GM23338 (cell line): ENCODE measurements around the gene UNC13D. TPM values are rescaled to one million over a fixed set of nuclear protein-coding genes. Genes with fewer than 3 reads are reported as not detected.

ENCODE experiments used
- ATAC-seq: fragments of 200-7000 bp; cut with Tn5 transposase; 3 replicates; pipeline ENCODE4 v1.9.1; 2020
- DNase-seq: peaks from one replicate; pipeline ENCODE4 v3.0.0-alpha.2; 2015; ENCODE audit warnings: low spot score
- H2AFZ ChIP-seq: fragments of 200-600 bp; sonication (generic); 2 replicates; pipeline ENCODE4 v1.8.0; 2016; ENCODE audit warnings: antibody characterized with exemption, mild to moderate bottlenecking, moderate library complexity
- H3F3A ChIP-seq: fragments of 200-600 bp; sonication (generic); replicated peaks from 2 replicates; pipeline ENCODE4 v1.8.0; 2017; ENCODE audit warnings: antibody characterized with exemption, mixed run types, low read depth
- H3K27ac ChIP-seq: fragments of 200-600 bp; sonication (generic); 2 replicates; pipeline ENCODE4 v1.6.1; 2016; ENCODE audit warnings: low read depth
- H3K27me3 ChIP-seq: fragments of 200-600 bp; sonication (generic); 2 replicates; pipeline ENCODE4 v1.8.0; 2016; ENCODE audit warnings: mild to moderate bottlenecking, mixed run types, moderate library complexity; ENCODE audit not compliant: insufficient read depth
- H3K36me3 ChIP-seq: fragments of 200-600 bp; sonication (generic); 2 replicates; pipeline ENCODE4 v1.8.0; 2016; ENCODE audit warnings: mild to moderate bottlenecking; ENCODE audit not compliant: insufficient read depth
- H3K4me1 ChIP-seq: fragments of 200-600 bp; sonication (generic); 2 replicates; pipeline ENCODE4 v1.8.0; 2016; ENCODE audit warnings: mild to moderate bottlenecking, moderate library complexity; ENCODE audit not compliant: insufficient read depth
- H3K4me2 ChIP-seq: fragments of 200-600 bp; sonication (generic); 2 replicates; pipeline ENCODE4 v1.7.1; 2017; ENCODE audit warnings: mixed run types
- H3K4me3 ChIP-seq: fragments of 200-600 bp; sonication (generic); 2 replicates; pipeline ENCODE4 v1.6.1; 2016; ENCODE audit warnings: mixed run types
- H3K79me2 ChIP-seq: fragments of 200-600 bp; sonication (generic); replicated peaks from 2 replicates; pipeline ENCODE4 v1.8.0; 2017; ENCODE audit warnings: mild to moderate bottlenecking; ENCODE audit not compliant: insufficient read depth
- H3K9me2 ChIP-seq: fragments of 200-600 bp; sonication (generic); 2 replicates; pipeline ENCODE4 v1.8.0; 2017; ENCODE audit not compliant: insufficient read depth
- H4K20me1 ChIP-seq: fragments of 200-600 bp; sonication (generic); replicated peaks from 2 replicates; pipeline ENCODE4 v1.8.0; 2017; ENCODE audit warnings: mild to moderate bottlenecking; ENCODE audit not compliant: insufficient read depth
- H3K27ac Mint-ChIP-seq: 2 replicates; pipeline ENCODE4 v1.8.0; 2020; ENCODE audit warnings: inconsistent platforms, mild to moderate bottlenecking, moderate library complexity, mixed read lengths
- H3K27me3 Mint-ChIP-seq: 3 replicates; pipeline ENCODE4 v1.8.0; 2022; ENCODE audit warnings: low read depth, mild to moderate bottlenecking, moderate library complexity, mixed read lengths, inconsistent platforms; ENCODE audit not compliant: insufficient read depth, poor library complexity
- H3K36me3 Mint-ChIP-seq: 3 replicates; pipeline ENCODE4 v1.8.0; 2021; ENCODE audit warnings: low read depth, mild to moderate bottlenecking, inconsistent platforms, moderate library complexity, mixed read lengths
- H3K4me1 Mint-ChIP-seq: 3 replicates; pipeline ENCODE4 v1.8.0; 2020; ENCODE audit warnings: mild to moderate bottlenecking, inconsistent platforms, mixed read lengths
- H3K4me3 Mint-ChIP-seq: 3 replicates; pipeline ENCODE4 v1.8.0; 2021; ENCODE audit warnings: moderate library complexity, mild to moderate bottlenecking, inconsistent platforms, mixed read lengths
- H3K9me3 Mint-ChIP-seq: 3 replicates; pipeline ENCODE4 v1.8.0; 2020; ENCODE audit warnings: moderate library complexity, mild to moderate bottlenecking, inconsistent platforms, mixed read lengths
- CREB1 ChIP-seq: fragments of 250-450 bp; sonication (Bioruptor Pico); IDR thresholded peaks from 2 replicates; pipeline ENCODE4 v1.5.0; 2020; ENCODE audit warnings: low read depth, mild to moderate bottlenecking, moderate library complexity
- CTCF ChIP-seq, 2 experiments: fragments of 200-600 bp in 1 of 2; sonication (generic) in 1 of 2; conservative IDR thresholded peaks; 2 replicates each; pipeline versions ENCODE4 v1.5.1 to v1.6.1; 2016 to 2017; ENCODE audit warnings: antibody characterized with exemption in 2 of 2, low read depth in 2 of 2, mild to moderate bottlenecking in 2 of 2, moderate library complexity in 1 of 2
- ETS1 ChIP-seq: IDR thresholded peaks from 2 replicates; pipeline ENCODE4 v1.6.1; 2016; ENCODE audit warnings: antibody characterized with exemption
- EZH2phosphoT487 ChIP-seq: fragments of 200-600 bp; sonication (generic); IDR thresholded peaks from one replicate; pipeline ENCODE4 v1.8.1; 2018; ENCODE audit warnings: antibody characterized with exemption; ENCODE audit not compliant: unreplicated experiment
- NANOG ChIP-seq: IDR thresholded peaks from 2 replicates; pipeline ENCODE4 v1.6.1; 2016; ENCODE audit warnings: antibody characterized with exemption, borderline replicate concordance
- POLR2AphosphoS5 ChIP-seq: IDR thresholded peaks from 2 replicates; pipeline ENCODE4 v1.6.1; 2016; ENCODE audit warnings: antibody characterized with exemption, low read depth
- REST ChIP-seq: IDR thresholded peaks from one replicate; pipeline ENCODE4 v1.6.1; 2018; ENCODE audit warnings: antibody characterized with exemption; ENCODE audit not compliant: unreplicated experiment
- ZNF114 ChIP-seq: fragments of 250-450 bp; sonication (Bioruptor Pico); IDR thresholded peaks from 2 replicates; pipeline ENCODE4 v1.5.0; 2020; ENCODE audit warnings: mild to moderate bottlenecking, moderate library complexity
- ZNF331 ChIP-seq: fragments of 250-450 bp; sonication (Bioruptor Pico); IDR thresholded peaks from 2 replicates; pipeline ENCODE4 v1.5.0; 2020; ENCODE audit warnings: low read depth, mild to moderate bottlenecking, moderate library complexity
- ZNF462 ChIP-seq: fragments of 250-450 bp; sonication (Bioruptor Pico); IDR thresholded peaks from 2 replicates; pipeline ENCODE4 v1.5.0; 2020; ENCODE audit warnings: mild to moderate bottlenecking, moderate library complexity
- polyA plus RNA-seq: library from polyadenylated mRNA; unstranded; fragments of >200 nt; fragmentation: Nextera tagmentation; extraction: Ambion mirVana; gene quantifications from 2 replicates; pipeline ENCODE4 v1.2.1, GENCODE V29; 2016
- total RNA-seq: library from RNA; depleted of rRNA; stranded (reverse); fragments of >200 nt; shearing (Covaris generic); gene quantifications from 2 replicates; pipeline ENCODE4 v1.2.3, GENCODE V29; 2014

The UNC13D gene
- total and polyA plus RNA-seq, 2 experiments from 2014 or later = 5.9 to 10.8 TPM

- Histone ChIP-seq H3K4me2 (no peak overlapping the region), H3K27me3 (no peaks in the 10 kb centered on the region), H3K4me3 (no peak overlapping the region), H2AFZ (no peak overlapping the region), H3F3A (peaks cover 17% of the 10 kb centered on the region; the same call in 1 of the 2 replicates), H3K9me2 (no peaks in the 10 kb centered on the region), H3K36me3 (0 out of 2 replicates have a peak, but pooled peaks cover 8% of the 10 kb centered on the region), H3K27ac (peak overlapping the region; percentile 89), H3K4me1 (peaks cover 10% of the 10 kb centered on the region), H3K79me2 (no peaks in the 10 kb centered on the region), H4K20me1 (no peaks in the 10 kb centered on the region)
- H3K4me3 Mint-ChIP-seq = no peak overlapping the region; the same call in 2 of the 3 replicates
- H3K4me1 Mint-ChIP-seq = peaks cover 14% of the 10 kb centered on the region
- H3K9me3 Mint-ChIP-seq = no peaks in the 10 kb centered on the region
- H3K27ac Mint-ChIP-seq = no peak overlapping the region; the same call in 1 of the 2 replicates
- ATAC-seq = peak; percentile 89
- peak; percentile 94 for DNase-seq
- H3K36me3 Mint-ChIP-seq = peaks cover 40% of the 10 kb centered on the region
- TF ChIP-seq NANOG (no peak), ZNF462 (CRISPR knock-in tag) (no peak), ZNF331 (CRISPR knock-in tag) (no peak), POLR2AphosphoS5 (0 out of 2 replicates have a peak, but pooled peaks have one; percentile 24), CTCF (conservative IDR thresholded peaks at IDR 0.05; ENCODE audit: low read depth in 2 of 2) (peak; percentile 58 to 72), ETS1 (no peak), CREB1 (CRISPR knock-in tag) (no peak), REST (no peak), EZH2phosphoT487 (no peak), ZNF114 (CRISPR knock-in tag) (no peak)
- H3K27me3 Mint-ChIP-seq = peaks cover 12% of the 10 kb centered on the region
Observed at GRCh38 chr17:75845058-75845711, 981 bp upstream of the UNC13D start.
